ENCODE results near the gene DOCK2. TPM values are rescaled to one million over a fixed set of nuclear protein-coding genes. Genes with fewer than 3 reads are reported as not detected.

Gene DOCK2
- total RNA-seq, 2 donors from 2014 or later: 32.1 to 40.3 TPM

GRCh38 chr5:169850409-169850808 is 213.3 kb downstream of the DOCK2 start:
- ATAC-seq (ENCODE audit: insufficient number of reproducible peaks, low FRiP score, low read depth): no peak
- DNase-seq (ENCODE audit: low spot score): no peak
- no peak overlapping the region for H3K4me3 ChIP-seq
- H3K9me3 ChIP-seq: no peaks in the 10 kb centered on the region
- no peaks in the 10 kb centered on the region for H3K27me3 ChIP-seq (replicated peaks; ENCODE audit: insufficient read depth)
- H3K4me1 ChIP-seq (ENCODE audit: control insufficient read depth in 1 of 2, low read depth in 2 of 2): no peaks in the 10 kb centered on the region
- H3K36me3 ChIP-seq: no peaks in the 10 kb centered on the region
- no peak for TF ChIP-seq CTCF (IDR thresholded peaks at IDR 0.05)
- H3K27ac ChIP-seq: no peak overlapping the region

- TF ChIP-seq CTCF (IDR thresholded peaks at IDR 0.05): no peak
- no peaks in the 10 kb centered on the region for H3K27me3 ChIP-seq (replicated peaks; ENCODE audit: insufficient read depth)
- H3K9me3 ChIP-seq: no peaks in the 10 kb centered on the region
- ATAC-seq (ENCODE audit: insufficient number of reproducible peaks, low FRiP score, low read depth) (no peak), DNase-seq (ENCODE audit: low spot score) (no peak)
- no peak overlapping the region for H3K27ac ChIP-seq
- H3K36me3 ChIP-seq: no peaks in the 10 kb centered on the region
- no peaks in the 10 kb centered on the region for H3K4me1 ChIP-seq (ENCODE audit: control insufficient read depth in 1 of 2, low read depth in 2 of 2)
- no peak overlapping the region for H3K4me3 ChIP-seq
These were observed 214.3 kb downstream of the DOCK2 start for GRCh38 chr5:169851321-169851850.

GRCh38 chr5:169856571-169856970 is 219.5 kb downstream of the DOCK2 start:
- no peak for DNase-seq (ENCODE audit: low spot score)
- TF ChIP-seq CTCF (IDR thresholded peaks at IDR 0.05): no peak
- ATAC-seq (ENCODE audit: insufficient number of reproducible peaks, low FRiP score, low read depth): no peak

GRCh38 chr5:169860585-169860984 is 223.5 kb downstream of the DOCK2 start:
- Histone ChIP-seq H3K4me1 (ENCODE audit: control insufficient read depth in 1 of 2, low read depth in 2 of 2) (no peaks in the 10 kb centered on the region), H3K27ac (no peak overlapping the region), H3K36me3 (no peaks in the 10 kb centered on the region), H3K4me3 (no peak overlapping the region), H3K9me3 (no peaks in the 10 kb centered on the region), H3K27me3 (replicated peaks; ENCODE audit: insufficient read depth) (no peaks in the 10 kb centered on the region)
- ATAC-seq (ENCODE audit: insufficient number of reproducible peaks, low FRiP score, low read depth) (no peak), DNase-seq (ENCODE audit: low spot score) (no peak)
- TF ChIP-seq CTCF (IDR thresholded peaks at IDR 0.05): no peak

More at GRCh38 chr5:169856571-169856970, 219.5 kb downstream of the DOCK2 start:
- Histone ChIP-seq H3K27ac (no peak overlapping the region), H3K9me3 (no peaks in the 10 kb centered on the region), H3K36me3 (no peaks in the 10 kb centered on the region), H3K27me3 (replicated peaks; ENCODE audit: insufficient read depth) (no peaks in the 10 kb centered on the region), H3K4me3 (no peak overlapping the region), H3K4me1 (ENCODE audit: control insufficient read depth in 1 of 2, low read depth in 2 of 2) (no peaks in the 10 kb centered on the region)

GRCh38 chr5:169861433-169861832 is 224.4 kb downstream of the DOCK2 start:
- Histone ChIP-seq H3K36me3 (no peaks in the 10 kb centered on the region), H3K27ac (no peak overlapping the region), H3K4me1 (ENCODE audit: control insufficient read depth in 1 of 2, low read depth in 2 of 2) (no peaks in the 10 kb centered on the region), H3K27me3 (replicated peaks; ENCODE audit: insufficient read depth) (no peaks in the 10 kb centered on the region), H3K4me3 (no peak overlapping the region), H3K9me3 (no peaks in the 10 kb centered on the region)
- no peak for DNase-seq (ENCODE audit: low spot score)
- ATAC-seq (ENCODE audit: insufficient number of reproducible peaks, low FRiP score, low read depth): no peak
- TF ChIP-seq CTCF (IDR thresholded peaks at IDR 0.05): no peak
